Right kidney (tissue), 1 donor: Measurements from ENCODE around the gene SDK2.
A peak's percentile ranks its signal among the peaks of the same experiment; 100 is the strongest.

Experiments used
- DNase-seq: peaks from one replicate; pipeline ENCODE4 v3.0.0-alpha.2; 2016

SDK2 gene

GRCh38 chr17:73632513-73632912 is 11.7 kb downstream of the SDK2 start:
- no peak for DNase-seq

GRCh38 chr17:73630965-73631595 is 13.2 kb downstream of the SDK2 start:
- DNase-seq = no peak

GRCh38 chr17:73630531-73630930 is 13.7 kb downstream of the SDK2 start:
- DNase-seq = no peak

- DNase-seq = no peak
These were observed 15.3 kb downstream of the SDK2 start for GRCh38 chr17:73628642-73629552.

- no peak for DNase-seq
These were observed 18.1 kb downstream of the SDK2 start for GRCh38 chr17:73625991-73626673.

- no peak for DNase-seq
These were observed 19.2 kb downstream of the SDK2 start for GRCh38 chr17:73625006-73625405.

- DNase-seq = no peak
These were observed 19.7 kb downstream of the SDK2 start for GRCh38 chr17:73624496-73624988.

GRCh38 chr17:73623818-73624217 is 20.4 kb downstream of the SDK2 start:
- no peak for DNase-seq

GRCh38 chr17:73623247-73623646 is 21.0 kb downstream of the SDK2 start:
- DNase-seq = no peak

GRCh38 chr17:73622381-73622780 is 21.9 kb downstream of the SDK2 start:
- no peak for DNase-seq

- DNase-seq = no peak
These were observed 22.6 kb downstream of the SDK2 start for GRCh38 chr17:73621685-73622084.

GRCh38 chr17:73620414-73620813 is 23.8 kb downstream of the SDK2 start:
- DNase-seq = no peak

- DNase-seq = no peak
These were observed 26.7 kb downstream of the SDK2 start for GRCh38 chr17:73617501-73617900.

GRCh38 chr17:73616873-73617404 is 27.3 kb downstream of the SDK2 start:
- DNase-seq = no peak

- peak; percentile 48 for DNase-seq
These were observed 27.9 kb downstream of the SDK2 start for GRCh38 chr17:73616120-73616872.

GRCh38 chr17:73614256-73614655 is 30.0 kb downstream of the SDK2 start:
- DNase-seq = peak; percentile 41

GRCh38 chr17:73613271-73614233 is 30.7 kb downstream of the SDK2 start:
- peak; percentile 75 for DNase-seq

- DNase-seq = no peak
These were observed 32.2 kb downstream of the SDK2 start for GRCh38 chr17:73612031-73612472.

- DNase-seq = no peak
These were observed 32.6 kb downstream of the SDK2 start for GRCh38 chr17:73611630-73612029.

- no peak for DNase-seq
These were observed 33.8 kb downstream of the SDK2 start for GRCh38 chr17:73610331-73610911.
